K562 (cell line): ENCODE measurements around the gene ORC2. TPM values are rescaled to one million over a fixed set of nuclear protein-coding genes. Genes with fewer than 3 reads are reported as not detected.

Experiments
- HNRNPL ChIP-seq: fragments of 200-400 bp; formaldehyde crosslinking; IDR thresholded peaks from 2 replicates; pipeline ENCODE4 v1.6.1; 2017; ENCODE audit warnings: low read depth, mild to moderate bottlenecking, low read length
- KAT7 ChIP-seq: sonication (generic); formaldehyde crosslinking; IDR thresholded peaks from 2 replicates; pipeline ENCODE4 v1.8.0; 2022; ENCODE audit warnings: missing genetic modification reagents, mild to moderate bottlenecking, borderline replicate concordance
- MYC ChIP-seq, 2 experiments: fragments of 250-450 bp in 1 of 2; sonication (Bioruptor Pico) in 1 of 2; IDR thresholded peaks; 2 replicates each; pipeline versions ENCODE4 v1.5.1 to v1.6.1; 2012 to 2021; ENCODE audit warnings: low read depth in 2 of 2, borderline replicate concordance in 1 of 2, improper control_type of control experiment in 1 of 2, low read length in 1 of 2, mild to moderate bottlenecking in 1 of 2, moderate library complexity in 1 of 2
- NFATC3 ChIP-seq: fragments of 450-650 bp; IDR thresholded peaks from 2 replicates; pipeline ENCODE4 v1.6.1; 2017; ENCODE audit warnings: mild to moderate bottlenecking
- PCBP2 ChIP-seq: fragments of 200-400 bp; formaldehyde crosslinking; IDR thresholded peaks from 2 replicates; pipeline ENCODE4 v1.6.1; 2018; ENCODE audit warnings: low read length, low read depth, mild to moderate bottlenecking, moderate library complexity; ENCODE audit not compliant: poor library complexity, severe bottlenecking
- SMARCA5 ChIP-seq: fragments of 450-650 bp; IDR thresholded peaks from 2 replicates; pipeline ENCODE4 v1.6.1; 2016
- SRSF9 ChIP-seq: fragments of 200-400 bp; formaldehyde crosslinking; IDR thresholded peaks from 2 replicates; pipeline ENCODE4 v1.6.1; 2017; ENCODE audit warnings: low read depth, low read length, borderline replicate concordance
- TAF1 ChIP-seq: IDR thresholded peaks from 2 replicates; pipeline ENCODE4 v1.6.1; 2011; ENCODE audit warnings: mild to moderate bottlenecking, low read length, moderate library complexity; ENCODE audit not compliant: insufficient read depth, control insufficient read depth, severe bottlenecking; ENCODE audit errors: extremely low read depth
- polyA plus RNA-seq, 8 experiments: library from polyadenylated mRNA; depleted of rRNA in 4 of 8; stranded (reverse) in 5 of 8; unstranded in 3 of 8; fragments of >200 nt; fragmentation: Nextera tagmentation in 2 of 8; fragmentation: Illumina TruSeq in 1 of 8; extraction: Ambion mirVana in 2 of 8; extraction: Trizol in 1 of 8; gene quantifications; 2 replicates each; pipeline versions ENCODE4 v1.2.1 to v1.2.3, GENCODE V29; 2011 to 2014; ENCODE audit warnings: inconsistent platforms in 1 of 8, missing spikeins in 1 of 8
- total RNA-seq, 7 experiments: library from RNA; depleted of rRNA in 6 of 7; stranded (reverse); fragments of >200 nt in 6 of 7; fragmentation: Illumina TruSeq in 2 of 7; extraction: Trizol in 2 of 7; gene quantifications; 2 replicates each; pipeline versions ENCODE4 v1.2.1 to v1.2.3, GENCODE V29; 2011 to 2021; ENCODE audit warnings: low replicate concordance in 1 of 7
- TF ChIP-seq, protein P1 (sequence below): fragments of 200-600 bp; sonication (generic); IDR thresholded peaks from one replicate; pipeline ENCODE4 v1.6.1; 2012; ENCODE audit warnings: mild to moderate bottlenecking, low read depth, low read length, inconsistent platforms
- TF ChIP-seq, protein P2 (sequence below): fragments of 250-450 bp; sonication (Bioruptor Pico); IDR thresholded peaks from 2 replicates; pipeline ENCODE4 v1.5.0; 2020; ENCODE audit warnings: mild to moderate bottlenecking, borderline replicate concordance
- TF ChIP-seq, protein P3 (sequence below): sonication (generic); formaldehyde crosslinking; IDR thresholded peaks from 2 replicates; pipeline ENCODE4 v1.8.1; 2023; ENCODE audit warnings: mild to moderate bottlenecking, missing genetic modification reagents, moderate library complexity

The ORC2 gene
- total and polyA plus RNA-seq, 9 of the 15 experiments (the other 6 are each of a cell fraction or from before 2014, with no cell fraction given): 5.6 to 41.1 (median 19.0) TPM

DNA sequence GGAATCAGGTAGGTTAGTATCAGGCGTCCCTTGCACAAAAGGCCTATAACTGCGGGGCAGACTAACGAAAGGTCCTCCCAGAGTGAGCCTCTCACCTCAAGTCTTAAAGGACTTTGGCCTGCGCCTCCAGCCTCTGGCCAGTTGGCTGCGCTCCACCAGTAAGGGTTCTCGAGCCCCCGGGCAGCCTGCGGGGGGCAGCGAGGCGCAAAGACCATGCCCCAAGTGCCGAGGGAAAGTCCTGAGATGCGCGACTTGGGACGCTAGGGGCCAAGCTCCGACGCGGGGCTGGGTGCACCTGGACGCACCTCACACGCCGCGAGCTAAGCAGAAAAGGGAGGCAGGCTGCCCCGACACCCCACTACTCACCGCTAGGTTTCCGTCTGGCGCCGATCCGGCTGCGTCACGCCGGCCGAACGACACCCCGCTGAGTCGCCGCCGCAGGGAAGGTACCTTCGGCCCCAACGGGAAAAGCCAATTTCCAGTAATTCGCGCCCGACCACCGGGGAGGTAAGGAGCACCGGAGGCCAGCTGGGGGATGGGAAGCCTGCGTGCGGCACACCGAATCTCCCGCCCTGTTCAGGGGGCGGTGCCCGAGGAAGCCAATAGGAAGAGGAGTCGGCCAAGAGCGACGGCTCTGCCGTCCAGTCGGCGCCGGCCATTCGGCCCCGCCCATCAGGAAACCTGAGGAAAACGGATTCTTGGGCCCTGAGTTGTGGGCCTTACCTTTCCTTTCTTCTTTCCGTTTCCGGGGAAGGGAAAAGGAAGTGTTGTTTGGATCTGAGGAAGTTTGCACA, at the start of gene ORC2 (continued):
- TF ChIP-seq, protein P1, sequence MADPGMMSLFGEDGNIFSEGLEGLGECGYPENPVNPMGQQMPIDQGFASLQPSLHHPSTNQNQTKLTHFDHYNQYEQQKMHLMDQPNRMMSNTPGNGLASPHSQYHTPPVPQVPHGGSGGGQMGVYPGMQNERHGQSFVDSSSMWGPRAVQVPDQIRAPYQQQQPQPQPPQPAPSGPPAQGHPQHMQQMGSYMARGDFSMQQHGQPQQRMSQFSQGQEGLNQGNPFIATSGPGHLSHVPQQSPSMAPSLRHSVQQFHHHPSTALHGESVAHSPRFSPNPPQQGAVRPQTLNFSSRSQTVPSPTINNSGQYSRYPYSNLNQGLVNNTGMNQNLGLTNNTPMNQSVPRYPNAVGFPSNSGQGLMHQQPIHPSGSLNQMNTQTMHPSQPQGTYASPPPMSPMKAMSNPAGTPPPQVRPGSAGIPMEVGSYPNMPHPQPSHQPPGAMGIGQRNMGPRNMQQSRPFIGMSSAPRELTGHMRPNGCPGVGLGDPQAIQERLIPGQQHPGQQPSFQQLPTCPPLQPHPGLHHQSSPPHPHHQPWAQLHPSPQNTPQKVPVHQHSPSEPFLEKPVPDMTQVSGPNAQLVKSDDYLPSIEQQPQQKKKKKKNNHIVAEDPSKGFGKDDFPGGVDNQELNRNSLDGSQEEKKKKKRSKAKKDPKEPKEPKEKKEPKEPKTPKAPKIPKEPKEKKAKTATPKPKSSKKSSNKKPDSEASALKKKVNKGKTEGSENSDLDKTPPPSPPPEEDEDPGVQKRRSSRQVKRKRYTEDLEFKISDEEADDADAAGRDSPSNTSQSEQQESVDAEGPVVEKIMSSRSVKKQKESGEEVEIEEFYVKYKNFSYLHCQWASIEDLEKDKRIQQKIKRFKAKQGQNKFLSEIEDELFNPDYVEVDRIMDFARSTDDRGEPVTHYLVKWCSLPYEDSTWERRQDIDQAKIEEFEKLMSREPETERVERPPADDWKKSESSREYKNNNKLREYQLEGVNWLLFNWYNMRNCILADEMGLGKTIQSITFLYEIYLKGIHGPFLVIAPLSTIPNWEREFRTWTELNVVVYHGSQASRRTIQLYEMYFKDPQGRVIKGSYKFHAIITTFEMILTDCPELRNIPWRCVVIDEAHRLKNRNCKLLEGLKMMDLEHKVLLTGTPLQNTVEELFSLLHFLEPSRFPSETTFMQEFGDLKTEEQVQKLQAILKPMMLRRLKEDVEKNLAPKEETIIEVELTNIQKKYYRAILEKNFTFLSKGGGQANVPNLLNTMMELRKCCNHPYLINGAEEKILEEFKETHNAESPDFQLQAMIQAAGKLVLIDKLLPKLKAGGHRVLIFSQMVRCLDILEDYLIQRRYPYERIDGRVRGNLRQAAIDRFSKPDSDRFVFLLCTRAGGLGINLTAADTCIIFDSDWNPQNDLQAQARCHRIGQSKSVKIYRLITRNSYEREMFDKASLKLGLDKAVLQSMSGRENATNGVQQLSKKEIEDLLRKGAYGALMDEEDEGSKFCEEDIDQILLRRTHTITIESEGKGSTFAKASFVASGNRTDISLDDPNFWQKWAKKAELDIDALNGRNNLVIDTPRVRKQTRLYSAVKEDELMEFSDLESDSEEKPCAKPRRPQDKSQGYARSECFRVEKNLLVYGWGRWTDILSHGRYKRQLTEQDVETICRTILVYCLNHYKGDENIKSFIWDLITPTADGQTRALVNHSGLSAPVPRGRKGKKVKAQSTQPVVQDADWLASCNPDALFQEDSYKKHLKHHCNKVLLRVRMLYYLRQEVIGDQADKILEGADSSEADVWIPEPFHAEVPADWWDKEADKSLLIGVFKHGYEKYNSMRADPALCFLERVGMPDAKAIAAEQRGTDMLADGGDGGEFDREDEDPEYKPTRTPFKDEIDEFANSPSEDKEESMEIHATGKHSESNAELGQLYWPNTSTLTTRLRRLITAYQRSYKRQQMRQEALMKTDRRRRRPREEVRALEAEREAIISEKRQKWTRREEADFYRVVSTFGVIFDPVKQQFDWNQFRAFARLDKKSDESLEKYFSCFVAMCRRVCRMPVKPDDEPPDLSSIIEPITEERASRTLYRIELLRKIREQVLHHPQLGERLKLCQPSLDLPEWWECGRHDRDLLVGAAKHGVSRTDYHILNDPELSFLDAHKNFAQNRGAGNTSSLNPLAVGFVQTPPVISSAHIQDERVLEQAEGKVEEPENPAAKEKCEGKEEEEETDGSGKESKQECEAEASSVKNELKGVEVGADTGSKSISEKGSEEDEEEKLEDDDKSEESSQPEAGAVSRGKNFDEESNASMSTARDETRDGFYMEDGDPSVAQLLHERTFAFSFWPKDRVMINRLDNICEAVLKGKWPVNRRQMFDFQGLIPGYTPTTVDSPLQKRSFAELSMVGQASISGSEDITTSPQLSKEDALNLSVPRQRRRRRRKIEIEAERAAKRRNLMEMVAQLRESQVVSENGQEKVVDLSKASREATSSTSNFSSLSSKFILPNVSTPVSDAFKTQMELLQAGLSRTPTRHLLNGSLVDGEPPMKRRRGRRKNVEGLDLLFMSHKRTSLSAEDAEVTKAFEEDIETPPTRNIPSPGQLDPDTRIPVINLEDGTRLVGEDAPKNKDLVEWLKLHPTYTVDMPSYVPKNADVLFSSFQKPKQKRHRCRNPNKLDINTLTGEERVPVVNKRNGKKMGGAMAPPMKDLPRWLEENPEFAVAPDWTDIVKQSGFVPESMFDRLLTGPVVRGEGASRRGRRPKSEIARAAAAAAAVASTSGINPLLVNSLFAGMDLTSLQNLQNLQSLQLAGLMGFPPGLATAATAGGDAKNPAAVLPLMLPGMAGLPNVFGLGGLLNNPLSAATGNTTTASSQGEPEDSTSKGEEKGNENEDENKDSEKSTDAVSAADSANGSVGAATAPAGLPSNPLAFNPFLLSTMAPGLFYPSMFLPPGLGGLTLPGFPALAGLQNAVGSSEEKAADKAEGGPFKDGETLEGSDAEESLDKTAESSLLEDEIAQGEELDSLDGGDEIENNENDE: no peak
- TF ChIP-seq, protein P2, sequence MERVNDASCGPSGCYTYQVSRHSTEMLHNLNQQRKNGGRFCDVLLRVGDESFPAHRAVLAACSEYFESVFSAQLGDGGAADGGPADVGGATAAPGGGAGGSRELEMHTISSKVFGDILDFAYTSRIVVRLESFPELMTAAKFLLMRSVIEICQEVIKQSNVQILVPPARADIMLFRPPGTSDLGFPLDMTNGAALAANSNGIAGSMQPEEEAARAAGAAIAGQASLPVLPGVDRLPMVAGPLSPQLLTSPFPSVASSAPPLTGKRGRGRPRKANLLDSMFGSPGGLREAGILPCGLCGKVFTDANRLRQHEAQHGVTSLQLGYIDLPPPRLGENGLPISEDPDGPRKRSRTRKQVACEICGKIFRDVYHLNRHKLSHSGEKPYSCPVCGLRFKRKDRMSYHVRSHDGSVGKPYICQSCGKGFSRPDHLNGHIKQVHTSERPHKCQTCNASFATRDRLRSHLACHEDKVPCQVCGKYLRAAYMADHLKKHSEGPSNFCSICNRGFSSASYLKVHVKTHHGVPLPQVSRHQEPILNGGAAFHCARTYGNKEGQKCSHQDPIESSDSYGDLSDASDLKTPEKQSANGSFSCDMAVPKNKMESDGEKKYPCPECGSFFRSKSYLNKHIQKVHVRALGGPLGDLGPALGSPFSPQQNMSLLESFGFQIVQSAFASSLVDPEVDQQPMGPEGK (CRISPR knock-in tag): no peak
- TF ChIP-seq NFATC3 (no peak), PCBP2 (no peak), SRSF9 (no peak), KAT7 (CRISPR knock-in tag) (peak; percentile 94), MYC (IDR thresholded peaks at IDR 0.05; ENCODE audit: low read depth, low read length) (peak; percentile 38; the same call in 1 of the 2 replicates), MYC (CRISPR knock-in tag; IDR thresholded peaks at IDR 0.05; ENCODE audit: borderline replicate concordance, low read depth) (peak; percentile 51; the same call in 1 of the 2 replicates), TAF1 (peak; percentile 60), SMARCA5 (peak; percentile 80; the same call in 1 of the 2 replicates), HNRNPL (no peak)
- TF ChIP-seq, protein P3, sequence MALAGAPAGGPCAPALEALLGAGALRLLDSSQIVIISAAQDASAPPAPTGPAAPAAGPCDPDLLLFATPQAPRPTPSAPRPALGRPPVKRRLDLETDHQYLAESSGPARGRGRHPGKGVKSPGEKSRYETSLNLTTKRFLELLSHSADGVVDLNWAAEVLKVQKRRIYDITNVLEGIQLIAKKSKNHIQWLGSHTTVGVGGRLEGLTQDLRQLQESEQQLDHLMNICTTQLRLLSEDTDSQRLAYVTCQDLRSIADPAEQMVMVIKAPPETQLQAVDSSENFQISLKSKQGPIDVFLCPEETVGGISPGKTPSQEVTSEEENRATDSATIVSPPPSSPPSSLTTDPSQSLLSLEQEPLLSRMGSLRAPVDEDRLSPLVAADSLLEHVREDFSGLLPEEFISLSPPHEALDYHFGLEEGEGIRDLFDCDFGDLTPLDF (CRISPR knock-in tag): peak; percentile 82; the same call in 1 of the 2 replicates
